ENCODE results near the gene CDH4. TPM values are rescaled to one million over a fixed set of nuclear protein-coding genes. Genes with fewer than 3 reads are reported as not detected.

The CDH4 gene
- total RNA-seq, 1 experiment from 2014 or later: not detected

DNA sequence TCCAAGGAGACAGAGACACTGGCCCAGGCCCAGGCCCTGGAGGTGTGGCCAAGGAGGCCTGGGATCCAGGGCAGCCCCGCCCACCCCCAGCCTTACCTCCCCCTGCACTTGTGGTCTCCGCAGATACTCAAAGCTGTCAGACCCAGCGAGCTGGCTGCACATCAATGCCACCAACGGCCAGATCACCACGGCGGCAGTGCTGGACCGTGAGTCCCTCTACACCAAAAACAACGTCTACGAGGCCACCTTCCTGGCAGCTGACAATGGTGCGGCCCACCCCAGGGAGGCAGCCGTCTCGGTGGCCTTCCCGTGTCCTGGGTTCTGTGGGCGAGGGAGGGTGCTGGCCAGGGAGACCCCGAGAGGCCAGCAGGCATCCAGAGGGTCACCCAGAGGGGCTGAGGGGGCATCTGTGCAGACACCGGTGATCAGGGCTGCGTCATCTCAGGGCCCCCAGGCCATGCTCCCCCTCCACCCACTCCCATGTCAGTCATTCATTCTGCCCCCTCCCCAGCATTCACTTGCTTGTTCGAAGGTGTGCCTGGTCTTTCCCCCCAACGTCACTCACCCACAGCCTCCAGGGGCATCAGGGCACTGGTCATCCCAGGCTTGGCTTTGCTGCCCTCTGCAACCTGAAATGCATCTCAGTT lies 672.3 kb downstream of the CDH4 start:
- no peaks in the 10 kb centered on the region for H3K79me2 ChIP-seq (ENCODE audit: low read length)
- H3K9me2 ChIP-seq (replicated peaks; ENCODE audit: insufficient read depth, low read length): no peaks in the 10 kb centered on the region
- H3K36me3 ChIP-seq (ENCODE audit: insufficient read depth, low read length): no peaks in the 10 kb centered on the region
- H3K27ac ChIP-seq (ENCODE audit: low read length): no peak overlapping the region
- H4K20me1 ChIP-seq (ENCODE audit: insufficient read depth, low read depth, low read length): no peaks in the 10 kb centered on the region
- H2AFZ ChIP-seq (ENCODE audit: low read length): no peak overlapping the region
- H3K4me3 ChIP-seq (ENCODE audit: low read length): no peak overlapping the region
- H3K9me3 ChIP-seq (ENCODE audit: low read length): peaks cover 8% of the 10 kb centered on the region; the same call in 1 of the 2 replicates
- DNase-seq: no peak
- H3K4me1 ChIP-seq (ENCODE audit: low read length): no peaks in the 10 kb centered on the region
- no peaks in the 10 kb centered on the region for H3K27me3 ChIP-seq (ENCODE audit: low read length)
- no peak overlapping the region for H3K4me2 ChIP-seq (ENCODE audit: low read depth, low read length, poor library complexity, severe bottlenecking)
- no peak overlapping the region for H3K9ac ChIP-seq (ENCODE audit: low read length)

DNA sequence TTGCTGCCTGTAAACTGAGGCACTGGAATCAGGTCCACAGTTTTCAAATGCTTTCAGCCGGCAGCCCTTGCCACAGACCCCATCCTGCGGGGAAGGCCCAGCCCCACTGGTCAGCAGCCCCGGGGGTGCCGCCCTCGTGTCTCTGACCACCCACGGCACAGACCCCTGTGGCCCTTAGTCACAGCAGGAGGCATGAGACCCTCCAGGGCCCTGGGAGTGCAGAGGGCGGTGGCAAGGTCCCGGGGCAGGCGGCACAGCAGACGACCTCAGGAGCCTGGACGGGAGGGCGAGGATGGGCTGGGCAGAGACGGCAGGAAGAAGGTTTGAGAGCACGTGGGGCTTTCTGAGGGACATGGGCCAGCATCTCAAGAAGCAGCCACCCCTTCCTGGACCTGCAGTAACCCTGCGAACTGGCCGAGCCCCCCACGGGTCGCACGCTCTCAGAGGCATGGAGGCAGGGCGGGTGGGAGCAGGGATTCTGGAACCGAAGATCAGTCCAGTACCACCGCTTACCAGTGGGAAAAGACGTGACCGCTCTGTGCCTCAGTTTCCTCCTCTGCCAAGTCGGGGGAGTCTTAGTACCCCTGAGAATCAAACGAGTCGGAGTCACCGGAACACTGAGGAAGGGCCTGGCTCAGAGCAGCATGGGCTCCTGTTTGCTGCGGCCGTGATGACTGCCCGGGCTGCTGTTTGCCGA lies 672.9 kb downstream of the CDH4 start:
- Histone ChIP-seq H3K27ac (ENCODE audit: low read length) (no peak overlapping the region), H4K20me1 (ENCODE audit: insufficient read depth, low read depth, low read length) (no peaks in the 10 kb centered on the region), H3K9ac (ENCODE audit: low read length) (no peak overlapping the region), H2AFZ (ENCODE audit: low read length) (no peak overlapping the region), H3K36me3 (ENCODE audit: insufficient read depth, low read length) (no peaks in the 10 kb centered on the region), H3K79me2 (ENCODE audit: low read length) (no peaks in the 10 kb centered on the region), H3K9me3 (ENCODE audit: low read length) (peaks cover 5% of the 10 kb centered on the region; the same call in 1 of the 2 replicates), H3K4me1 (ENCODE audit: low read length) (no peaks in the 10 kb centered on the region), H3K9me2 (replicated peaks; ENCODE audit: insufficient read depth, low read length) (no peaks in the 10 kb centered on the region), H3K27me3 (ENCODE audit: low read length) (no peaks in the 10 kb centered on the region), H3K4me2 (ENCODE audit: low read depth, low read length, poor library complexity, severe bottlenecking) (no peak overlapping the region), H3K4me3 (ENCODE audit: low read length) (no peak overlapping the region)
- no peak for DNase-seq

DNA sequence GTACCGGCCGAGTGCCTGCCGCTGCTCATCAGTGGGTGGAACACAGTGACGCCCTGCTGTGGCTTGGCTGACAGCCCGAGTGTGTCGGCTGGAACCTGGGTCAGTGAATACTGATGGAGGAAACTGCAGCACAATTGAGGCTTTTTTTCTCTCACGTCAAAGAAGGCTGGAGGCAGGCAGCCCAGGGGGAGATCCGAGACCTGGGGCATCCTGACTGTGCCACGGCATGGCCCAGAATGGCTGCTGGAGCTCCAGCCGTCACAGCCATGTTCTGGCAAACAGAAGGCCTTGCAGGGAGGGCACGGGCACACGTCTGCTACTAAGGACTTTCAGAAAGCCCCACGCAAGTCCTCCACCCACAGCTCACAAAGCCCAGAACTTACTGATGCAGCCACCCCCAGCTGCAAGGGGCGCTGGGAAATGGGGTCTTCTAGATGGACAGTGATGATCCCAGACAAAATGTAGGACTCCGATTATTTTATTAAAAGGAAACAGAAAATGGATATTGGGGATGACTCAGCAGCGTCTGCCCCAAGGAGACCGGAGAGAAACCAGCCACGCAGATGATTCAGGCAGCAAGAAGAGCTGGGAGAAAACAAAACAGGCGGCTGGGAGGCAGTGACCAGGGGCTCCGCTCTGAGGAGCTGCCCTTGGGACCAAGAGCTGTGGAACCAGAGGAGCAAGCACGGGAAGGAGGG lies 673.6 kb downstream of the CDH4 start:
- no peaks in the 10 kb centered on the region for H3K27me3 ChIP-seq (ENCODE audit: low read length)
- H3K79me2 ChIP-seq (ENCODE audit: low read length): no peaks in the 10 kb centered on the region
- no peak for DNase-seq
- H2AFZ ChIP-seq (ENCODE audit: low read length): no peak overlapping the region
- no peaks in the 10 kb centered on the region for H4K20me1 ChIP-seq (ENCODE audit: insufficient read depth, low read depth, low read length)
- H3K36me3 ChIP-seq (ENCODE audit: insufficient read depth, low read length): no peaks in the 10 kb centered on the region
- H3K9me2 ChIP-seq (replicated peaks; ENCODE audit: insufficient read depth, low read length): no peaks in the 10 kb centered on the region
- no peak overlapping the region for H3K4me3 ChIP-seq (ENCODE audit: low read length)
- no peak overlapping the region for H3K9ac ChIP-seq (ENCODE audit: low read length)
- no peak overlapping the region for H3K4me2 ChIP-seq (ENCODE audit: low read depth, low read length, poor library complexity, severe bottlenecking)
- H3K9me3 ChIP-seq (ENCODE audit: low read length): no peaks in the 10 kb centered on the region; the same call in 1 of the 2 replicates
- H3K4me1 ChIP-seq (ENCODE audit: low read length): no peaks in the 10 kb centered on the region
- no peak overlapping the region for H3K27ac ChIP-seq (ENCODE audit: low read length)

DNA sequence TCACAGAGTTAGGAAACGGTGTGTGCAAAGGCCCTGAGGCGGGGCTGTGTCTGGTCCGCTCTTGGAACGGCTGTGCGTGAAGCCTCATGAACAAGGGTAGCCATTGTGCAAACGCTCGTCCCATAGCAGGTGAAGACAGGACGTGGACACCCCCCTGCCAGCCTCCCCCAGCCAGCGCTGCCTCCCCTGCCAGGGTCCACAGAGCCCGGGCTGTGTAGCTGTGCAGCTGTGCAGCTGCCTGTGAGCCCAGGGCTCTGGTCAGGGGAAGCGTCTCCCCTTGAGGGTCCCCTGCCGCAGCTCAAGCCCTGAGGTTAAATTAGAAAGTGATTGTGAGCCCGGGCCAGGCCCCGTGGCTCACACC lies 674.2 kb downstream of the CDH4 start:
- no peak overlapping the region for H2AFZ ChIP-seq (ENCODE audit: low read length)
- H3K4me2 ChIP-seq (ENCODE audit: low read depth, low read length, poor library complexity, severe bottlenecking): no peak overlapping the region
- no peak for DNase-seq
- no peak overlapping the region for H3K4me3 ChIP-seq (ENCODE audit: low read length)
- no peaks in the 10 kb centered on the region for H3K79me2 ChIP-seq (ENCODE audit: low read length)
- no peaks in the 10 kb centered on the region for H4K20me1 ChIP-seq (ENCODE audit: insufficient read depth, low read depth, low read length)
- H3K9ac ChIP-seq (ENCODE audit: low read length): no peak overlapping the region
- H3K9me3 ChIP-seq (ENCODE audit: low read length): no peaks in the 10 kb centered on the region; the same call in 1 of the 2 replicates
- H3K27ac ChIP-seq (ENCODE audit: low read length): no peak overlapping the region
- no peaks in the 10 kb centered on the region for H3K9me2 ChIP-seq (replicated peaks; ENCODE audit: insufficient read depth, low read length)
- no peaks in the 10 kb centered on the region for H3K27me3 ChIP-seq (ENCODE audit: low read length)
- H3K4me1 ChIP-seq (ENCODE audit: low read length): no peaks in the 10 kb centered on the region
- no peaks in the 10 kb centered on the region for H3K36me3 ChIP-seq (ENCODE audit: insufficient read depth, low read length)

DNA sequence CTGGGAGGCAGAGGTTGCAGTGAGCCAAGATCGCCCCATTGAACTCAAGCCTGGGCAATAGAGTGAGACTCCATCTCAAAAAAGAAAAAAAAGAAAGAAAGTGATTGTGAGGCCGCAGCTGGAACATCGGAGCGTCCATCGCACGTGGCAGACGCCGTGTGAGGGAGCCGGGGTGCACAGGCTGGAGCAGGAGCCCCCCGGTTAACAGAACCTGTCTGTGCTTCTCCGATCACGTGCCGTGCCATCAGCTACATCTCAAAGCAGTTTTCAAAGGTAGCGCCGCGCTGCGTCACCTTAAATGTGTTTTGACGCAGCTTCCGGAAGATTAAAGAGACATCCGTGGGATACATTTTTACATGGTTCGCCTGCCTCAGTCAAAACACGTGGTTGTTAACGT lies 674.7 kb downstream of the CDH4 start:
- Histone ChIP-seq H3K27ac (ENCODE audit: low read length) (no peak overlapping the region), H2AFZ (ENCODE audit: low read length) (no peak overlapping the region), H3K9me3 (ENCODE audit: low read length) (no peaks in the 10 kb centered on the region; the same call in 1 of the 2 replicates), H3K79me2 (ENCODE audit: low read length) (no peaks in the 10 kb centered on the region), H3K27me3 (ENCODE audit: low read length) (no peaks in the 10 kb centered on the region), H4K20me1 (ENCODE audit: insufficient read depth, low read depth, low read length) (no peaks in the 10 kb centered on the region), H3K9me2 (replicated peaks; ENCODE audit: insufficient read depth, low read length) (no peaks in the 10 kb centered on the region), H3K9ac (ENCODE audit: low read length) (no peak overlapping the region), H3K4me1 (ENCODE audit: low read length) (no peaks in the 10 kb centered on the region), H3K36me3 (ENCODE audit: insufficient read depth, low read length) (no peaks in the 10 kb centered on the region), H3K4me3 (ENCODE audit: low read length) (no peak overlapping the region), H3K4me2 (ENCODE audit: low read depth, low read length, poor library complexity, severe bottlenecking) (no peak overlapping the region)
- no peak for DNase-seq

DNA sequence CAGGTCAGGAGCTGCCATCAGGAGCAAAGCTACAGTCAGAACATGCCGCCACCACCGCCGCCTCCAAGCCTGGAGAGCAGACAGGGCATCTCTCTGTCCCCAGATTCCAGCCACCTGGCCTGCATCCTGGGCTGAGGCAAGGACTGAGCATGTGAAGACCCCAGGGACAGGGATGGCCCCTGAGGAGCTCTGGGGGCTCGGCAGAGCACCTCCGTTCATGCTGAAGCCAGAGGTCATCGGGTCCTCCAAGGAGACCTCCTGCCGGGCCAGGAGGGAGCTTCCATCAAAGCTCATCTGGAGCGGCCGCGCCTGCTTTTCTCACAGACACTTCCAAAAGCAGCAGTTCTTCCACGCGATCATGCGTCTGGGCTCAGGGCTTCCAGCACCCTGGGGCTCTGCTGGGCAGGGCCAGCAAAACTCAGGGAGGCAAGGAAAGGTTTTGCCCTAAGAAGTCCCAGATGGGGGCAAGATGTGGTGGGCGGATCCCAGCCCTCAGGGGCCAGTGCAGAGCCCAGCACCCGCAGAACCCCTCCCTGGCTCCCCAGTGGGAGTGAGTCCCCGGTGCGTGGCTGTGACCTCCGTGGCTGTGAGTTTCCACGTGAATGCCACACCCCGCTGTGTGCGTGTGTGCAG lies 675.2 kb downstream of the CDH4 start:
- no peak for DNase-seq
- no peaks in the 10 kb centered on the region for H3K27me3 ChIP-seq (ENCODE audit: low read length)
- H3K4me3 ChIP-seq (ENCODE audit: low read length): no peak overlapping the region
- no peak overlapping the region for H3K27ac ChIP-seq (ENCODE audit: low read length)
- no peaks in the 10 kb centered on the region for H3K36me3 ChIP-seq (ENCODE audit: insufficient read depth, low read length)
- no peaks in the 10 kb centered on the region for H4K20me1 ChIP-seq (ENCODE audit: insufficient read depth, low read depth, low read length)
- no peak overlapping the region for H2AFZ ChIP-seq (ENCODE audit: low read length)
- H3K79me2 ChIP-seq (ENCODE audit: low read length): no peaks in the 10 kb centered on the region
- H3K4me1 ChIP-seq (ENCODE audit: low read length): no peaks in the 10 kb centered on the region
- H3K4me2 ChIP-seq (ENCODE audit: low read depth, low read length, poor library complexity, severe bottlenecking): no peak overlapping the region
- H3K9ac ChIP-seq (ENCODE audit: low read length): no peak overlapping the region
- no peaks in the 10 kb centered on the region for H3K9me2 ChIP-seq (replicated peaks; ENCODE audit: insufficient read depth, low read length)
- H3K9me3 ChIP-seq (ENCODE audit: low read length): no peaks in the 10 kb centered on the region; the same call in 1 of the 2 replicates

DNA sequence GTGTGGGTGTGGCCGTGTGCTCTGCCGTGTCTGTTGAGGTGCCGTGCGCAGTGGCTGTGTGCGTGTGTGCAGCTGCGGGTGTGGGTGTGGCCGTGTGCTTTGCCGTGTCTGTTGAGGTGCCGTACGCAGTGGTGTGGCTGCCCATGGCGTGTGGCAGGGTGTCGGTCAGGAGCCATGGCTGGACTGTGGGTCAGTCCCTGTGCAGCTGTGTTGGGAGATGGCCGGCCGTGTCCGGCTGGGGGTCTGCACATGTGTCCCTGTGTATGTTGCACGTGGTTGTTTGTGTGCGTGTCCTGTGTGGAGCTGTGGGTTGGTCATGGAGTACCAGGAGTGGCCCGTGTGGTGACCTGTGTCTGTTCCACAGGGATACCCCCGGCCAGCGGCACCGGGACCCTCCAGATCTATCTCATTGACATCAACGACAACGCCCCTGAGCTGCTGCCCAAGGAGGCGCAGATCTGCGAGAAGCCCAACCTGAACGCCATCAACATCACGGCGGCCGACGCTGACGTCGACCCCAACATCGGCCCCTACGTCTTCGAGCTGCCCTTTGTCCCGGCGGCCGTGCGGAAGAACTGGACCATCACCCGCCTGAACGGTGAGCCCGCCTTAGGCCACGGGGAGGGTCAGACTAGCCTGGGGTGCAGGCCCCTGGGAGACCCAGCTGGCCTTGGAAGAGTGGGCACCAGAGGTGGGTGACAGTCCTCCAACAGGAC lies 675.9 kb downstream of the CDH4 start:
- H2AFZ ChIP-seq (ENCODE audit: low read length): no peak overlapping the region
- no peaks in the 10 kb centered on the region for H3K27me3 ChIP-seq (ENCODE audit: low read length)
- H3K9me3 ChIP-seq (ENCODE audit: low read length): no peaks in the 10 kb centered on the region; the same call in 1 of the 2 replicates
- H3K36me3 ChIP-seq (ENCODE audit: insufficient read depth, low read length): no peaks in the 10 kb centered on the region
- no peaks in the 10 kb centered on the region for H3K79me2 ChIP-seq (ENCODE audit: low read length)
- no peak overlapping the region for H3K27ac ChIP-seq (ENCODE audit: low read length)
- H3K4me1 ChIP-seq (ENCODE audit: low read length): no peaks in the 10 kb centered on the region
- H3K4me3 ChIP-seq (ENCODE audit: low read length): no peak overlapping the region
- DNase-seq: no peak
- no peak overlapping the region for H3K9ac ChIP-seq (ENCODE audit: low read length)
- no peaks in the 10 kb centered on the region for H4K20me1 ChIP-seq (ENCODE audit: insufficient read depth, low read depth, low read length)
- H3K4me2 ChIP-seq (ENCODE audit: low read depth, low read length, poor library complexity, severe bottlenecking): no peak overlapping the region
- no peaks in the 10 kb centered on the region for H3K9me2 ChIP-seq (replicated peaks; ENCODE audit: insufficient read depth, low read length)

Measured in Karpas-422 (cell line).